GM18951 (cell line): Measurements from ENCODE around the gene ABTB2.

ENCODE experiments used
- POLR2A ChIP-seq: IDR thresholded peaks from 4 replicates; pipeline ENCODE4 v1.6.1; 2011; ENCODE audit warnings: mild to moderate bottlenecking; ENCODE audit not compliant: insufficient read length, insufficient read depth; ENCODE audit errors: extremely low read depth
- in situ Hi-C: fragments of 300-500 bp; cut with MboI; formaldehyde crosslinking; loops from one replicate; pipeline ENCODE4 v1.12.0; 2022; ENCODE audit warnings: low sequenced_read_pairs, mixed read lengths, inconsistent platforms; ENCODE audit not compliant: unreplicated experiment

Gene ABTB2

DNA sequence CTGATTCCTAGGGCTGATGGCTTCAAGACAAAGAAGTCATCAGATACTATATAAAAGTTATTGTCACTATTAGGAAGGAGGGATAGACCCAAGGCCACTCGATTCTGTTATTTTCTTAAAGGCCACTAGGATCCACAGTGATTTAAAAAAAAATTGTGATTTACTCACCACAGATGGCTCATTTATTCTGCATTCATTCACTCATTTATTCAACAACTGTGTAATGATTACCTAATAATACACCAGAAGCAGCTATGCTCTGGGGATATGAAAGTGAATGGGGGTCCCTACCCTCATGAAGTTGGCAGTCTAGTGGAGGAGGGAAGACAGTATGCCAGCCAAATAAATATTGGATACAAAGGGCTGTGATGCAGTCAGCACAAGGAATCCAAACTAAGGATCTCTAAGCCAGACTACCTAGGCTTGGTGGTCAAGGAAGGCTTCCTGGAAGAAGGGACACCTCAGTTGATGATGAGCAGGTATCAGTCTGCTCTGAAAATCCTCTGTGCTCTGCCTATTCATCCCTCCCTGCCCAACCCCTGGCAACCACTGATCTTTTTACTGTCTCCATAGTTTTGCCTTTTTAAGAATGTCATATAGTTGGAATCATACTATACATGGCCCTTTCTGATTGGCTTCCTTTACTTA, 141.9 kb downstream of the ABTB2 start:
- in situ Hi-C loops, result no loop called here

DNA sequence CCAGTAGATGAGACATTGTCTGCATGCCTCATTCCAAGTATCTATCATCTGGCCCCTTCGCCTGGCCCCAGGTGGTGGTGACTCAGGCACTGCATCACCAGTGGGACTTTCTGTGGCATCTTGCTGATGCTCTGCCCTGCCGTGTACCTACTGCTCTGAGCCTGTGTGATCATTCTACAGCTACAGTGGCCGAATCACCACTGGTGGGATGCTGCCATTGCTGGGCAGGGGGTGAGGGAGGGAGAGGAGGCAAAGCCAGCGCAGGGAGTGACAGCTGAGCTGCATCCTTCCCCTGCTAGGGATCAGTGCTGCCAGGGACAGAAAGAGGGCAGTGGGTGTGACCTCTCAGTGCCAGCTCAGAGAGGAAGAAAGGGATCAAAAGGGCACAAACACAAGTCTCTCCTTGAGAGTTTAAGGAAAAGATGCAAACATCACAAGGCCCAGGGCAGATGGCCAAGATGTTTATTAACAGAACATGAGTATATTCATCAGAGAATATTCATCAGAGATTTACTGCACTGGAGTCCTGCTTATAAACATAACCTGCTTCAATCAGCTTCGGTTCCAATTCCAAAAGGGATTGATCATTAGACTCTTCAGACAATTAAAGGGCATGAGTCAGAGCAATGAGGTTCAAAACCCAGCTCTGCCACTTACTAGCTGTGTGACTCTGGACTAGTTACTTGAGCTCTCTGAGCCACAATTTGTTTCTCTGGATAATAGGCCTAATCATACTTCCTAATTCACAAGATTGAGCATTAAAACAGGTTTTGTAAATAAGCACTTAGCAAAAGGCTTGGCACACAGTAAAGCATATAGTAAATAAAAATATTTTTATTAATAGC, 142.6 kb downstream of the ABTB2 start:
- no peak for TF ChIP-seq POLR2A
- in situ Hi-C loops, result no loop called here

More for the DNA sequence above, 141.9 kb downstream of the ABTB2 start:
- TF ChIP-seq POLR2A, result no peak

DNA sequence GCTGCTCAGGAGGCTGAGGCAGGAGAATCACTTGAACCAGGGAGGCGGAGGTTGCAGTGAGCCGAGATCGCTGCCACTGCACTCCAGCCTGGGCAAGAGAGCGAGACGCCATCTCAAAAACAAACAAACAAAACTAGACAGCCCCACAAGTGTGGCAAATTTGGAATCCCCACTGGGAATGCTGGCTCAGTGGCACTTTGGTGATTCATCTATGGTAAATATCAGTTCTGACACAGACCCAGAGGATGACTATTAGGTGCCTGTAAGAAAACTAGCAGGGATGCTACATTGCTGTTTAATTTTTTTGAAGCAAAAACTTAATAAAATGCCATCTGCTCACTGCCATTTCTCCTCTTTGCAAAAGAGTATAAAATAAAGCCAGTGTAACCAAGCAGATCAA, 144.4 kb downstream of the ABTB2 start:
- TF ChIP-seq POLR2A, result no peak
- in situ Hi-C loops, result no loop called here

DNA sequence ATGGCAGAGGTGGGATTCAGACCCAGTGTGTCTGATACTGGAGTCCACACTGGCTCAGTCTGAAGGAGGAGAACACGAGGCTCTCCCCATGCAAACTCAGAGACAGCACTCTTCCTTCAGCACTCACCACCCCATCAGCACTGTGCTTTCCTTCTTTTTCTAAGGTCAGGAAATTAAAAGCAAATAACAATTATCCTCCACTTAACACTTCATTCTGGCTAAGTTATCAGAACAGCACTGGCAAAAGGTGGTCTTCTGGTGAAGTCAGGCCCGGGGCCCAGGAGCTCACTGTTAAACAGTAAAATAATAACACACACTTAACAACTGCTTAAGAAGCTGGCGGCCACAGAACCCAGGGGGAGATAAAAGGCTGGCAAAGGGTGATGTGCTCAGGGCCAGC, 145.2 kb downstream of the ABTB2 start:
- in situ Hi-C loops, result no loop called here
- TF ChIP-seq POLR2A, result no peak

DNA sequence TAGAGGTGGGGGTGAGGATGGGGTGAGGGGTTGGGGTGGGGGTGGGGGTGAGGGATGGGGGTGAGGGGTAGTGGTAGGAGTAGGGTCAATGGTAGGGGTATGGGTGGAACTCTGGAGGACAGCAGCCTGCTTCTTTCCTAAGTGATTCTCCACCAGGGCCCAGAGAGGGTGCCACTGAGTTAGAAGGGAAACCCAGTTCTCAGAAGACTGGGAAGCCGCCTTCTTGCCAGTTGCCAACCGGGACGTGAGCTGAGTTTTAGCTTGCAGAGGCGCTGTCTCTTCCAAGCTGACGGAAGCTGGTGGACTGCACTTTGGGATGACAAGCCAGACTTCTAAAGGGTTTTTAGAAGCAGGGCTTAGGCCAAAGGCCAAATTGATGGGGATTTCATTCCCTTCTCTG, 148.0 kb downstream of the ABTB2 start:
- in situ Hi-C loops, result no loop called here
- no peak for TF ChIP-seq POLR2A

DNA sequence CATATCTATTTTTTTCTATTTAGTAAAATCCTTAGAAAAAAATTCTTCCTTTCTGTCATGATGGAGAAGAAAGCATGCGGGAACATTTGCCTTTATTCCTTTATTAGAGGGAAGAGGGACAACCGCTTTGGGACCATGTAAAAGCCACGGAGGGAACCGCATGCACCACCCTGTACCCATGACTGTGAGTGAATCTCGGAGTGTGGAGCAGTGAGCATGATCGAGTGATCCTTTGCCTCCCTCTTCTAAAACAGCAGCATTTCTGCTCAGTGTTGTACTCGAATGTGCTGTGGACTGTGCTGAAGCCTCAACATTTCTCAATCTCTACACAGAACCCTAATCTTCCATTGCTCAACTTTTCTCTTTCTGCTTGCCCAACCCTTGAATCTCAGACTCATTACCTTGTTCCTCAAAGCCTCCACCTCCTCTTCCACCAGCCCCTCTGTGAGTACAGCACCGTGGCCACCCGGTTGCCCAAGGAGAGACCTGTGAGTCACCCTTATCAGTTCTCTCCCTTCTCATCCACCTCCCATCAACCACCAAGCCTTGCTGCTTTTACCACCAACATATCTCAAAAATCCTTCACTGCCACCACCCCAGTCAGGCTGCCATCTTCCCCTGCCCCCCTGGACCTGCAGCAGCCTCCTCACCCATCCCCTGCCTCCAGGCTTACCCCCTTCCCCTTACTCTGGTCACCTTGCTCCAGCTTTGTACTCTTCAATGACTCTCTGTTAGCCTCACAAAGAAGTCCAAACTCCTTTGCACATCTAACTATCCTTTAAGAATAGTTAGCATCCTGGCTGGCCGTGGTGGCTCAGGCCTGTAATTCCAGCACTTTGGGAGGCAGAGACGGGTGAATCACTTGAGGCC, 149.3 kb downstream of the ABTB2 start:
- in situ Hi-C loops, result no loop called here

DNA sequence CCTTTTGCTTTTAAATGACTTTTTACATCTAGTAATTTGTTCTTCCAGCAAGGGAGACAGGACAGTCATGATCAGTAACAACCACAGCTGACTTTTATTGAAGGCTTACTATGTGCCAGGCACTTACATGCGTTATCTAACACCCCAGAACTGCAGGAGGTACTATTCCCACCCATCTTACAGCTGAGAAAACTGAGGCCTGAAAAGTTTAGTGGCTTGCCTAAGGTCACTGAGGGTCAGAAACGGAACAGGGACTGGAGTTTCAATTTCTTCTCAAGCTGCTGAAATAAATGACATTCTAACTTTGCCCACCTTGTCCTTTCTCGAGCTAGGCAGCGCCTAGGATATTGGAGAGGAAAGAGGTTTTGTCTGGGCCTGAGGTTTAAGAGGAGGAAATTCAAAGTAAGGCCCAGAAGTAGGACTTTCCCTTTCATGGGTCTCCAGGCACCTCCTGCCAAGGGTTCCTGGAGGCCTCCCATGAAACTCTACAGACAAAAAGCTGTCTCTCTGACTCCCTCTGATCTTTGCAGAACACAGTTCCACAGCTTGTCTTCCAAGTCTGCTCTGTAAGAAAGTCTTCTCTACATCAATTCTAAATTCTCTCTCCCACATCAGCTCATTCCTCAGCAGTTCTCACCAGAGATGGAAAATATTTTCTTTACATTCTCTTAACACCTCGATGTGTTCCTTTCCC, 150.2 kb downstream of the ABTB2 start:
- in situ Hi-C loops, result no loop called here
- no peak for TF ChIP-seq POLR2A

More for the DNA sequence above, 149.3 kb downstream of the ABTB2 start:
- TF ChIP-seq POLR2A, result no peak

DNA sequence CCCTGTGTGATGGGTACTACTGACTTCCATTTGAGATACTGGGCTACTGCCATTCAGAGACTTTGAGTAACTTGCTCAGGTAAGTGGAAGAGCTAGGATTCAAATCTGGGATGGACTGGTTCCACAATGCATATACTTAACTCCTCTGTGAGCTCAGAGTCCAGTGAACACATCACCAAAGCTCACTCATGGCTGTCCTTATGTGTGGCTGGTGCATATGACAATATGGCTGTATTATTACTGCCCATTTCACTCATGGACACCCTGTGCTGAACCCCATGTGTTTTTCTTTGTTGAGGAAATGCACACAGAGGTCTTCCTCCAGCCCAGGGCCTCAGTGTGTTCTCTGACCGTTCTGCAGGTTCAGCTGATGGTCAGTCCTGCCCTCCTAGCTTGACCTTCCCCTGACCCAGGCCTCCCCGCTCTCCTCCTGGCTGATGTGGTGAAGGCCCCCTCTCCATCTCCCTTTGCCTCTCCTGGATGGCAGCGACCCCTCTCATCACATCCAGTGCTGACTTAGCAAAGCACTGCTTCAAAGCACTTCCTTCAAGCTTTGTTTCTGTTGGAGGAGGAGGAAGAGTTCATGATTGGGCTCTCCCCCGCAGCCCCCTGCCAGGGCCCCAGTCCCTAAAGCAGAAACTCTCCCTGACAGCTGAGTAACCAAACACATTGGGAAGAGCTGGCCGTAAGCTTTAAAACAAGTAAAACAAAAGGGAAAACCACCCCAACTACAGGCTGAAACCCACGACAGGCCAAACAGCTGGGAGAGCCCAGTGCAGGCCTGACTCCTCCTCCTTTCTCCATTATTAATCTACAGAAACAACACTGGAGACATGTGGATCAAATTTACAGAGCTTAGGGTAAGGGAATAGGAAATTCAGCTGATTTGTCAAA, 151.2 kb downstream of the ABTB2 start:
- TF ChIP-seq POLR2A, result no peak
- in situ Hi-C loops, result no loop called here

DNA sequence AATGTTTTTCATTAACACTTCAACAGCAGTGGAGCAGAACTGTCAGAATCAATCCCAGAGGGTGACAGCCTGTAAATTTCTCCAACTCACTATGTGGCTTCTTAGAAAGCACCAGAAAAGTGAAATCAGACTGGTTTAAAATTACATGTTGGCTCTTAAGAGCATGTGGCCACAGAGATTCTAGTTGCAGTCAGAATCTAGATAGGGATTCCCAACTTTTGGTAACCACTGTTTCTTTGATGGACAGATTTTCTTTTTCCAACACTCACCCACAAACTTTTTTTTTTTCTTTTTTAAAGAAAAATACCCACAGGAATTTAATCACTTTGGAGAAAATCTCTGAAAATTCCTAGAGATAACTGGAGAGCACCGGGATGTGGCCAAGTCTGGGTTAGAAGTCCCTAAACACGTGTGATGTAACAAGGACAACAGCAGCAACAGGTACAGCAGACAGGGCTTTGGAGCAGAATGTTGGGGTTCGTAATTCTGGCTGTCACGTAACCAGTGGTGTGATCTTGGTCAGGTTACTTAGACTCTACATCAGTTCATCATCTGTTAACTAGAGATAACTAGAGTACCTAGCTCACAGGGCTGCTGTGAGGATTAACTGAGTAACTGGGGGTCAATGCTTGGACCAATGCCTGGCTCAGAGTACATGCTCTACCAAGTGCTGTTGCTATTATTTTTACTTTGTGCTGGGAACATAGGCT, 152.3 kb downstream of the ABTB2 start:
- in situ Hi-C loops, result no loop called here
- no peak for TF ChIP-seq POLR2A

DNA sequence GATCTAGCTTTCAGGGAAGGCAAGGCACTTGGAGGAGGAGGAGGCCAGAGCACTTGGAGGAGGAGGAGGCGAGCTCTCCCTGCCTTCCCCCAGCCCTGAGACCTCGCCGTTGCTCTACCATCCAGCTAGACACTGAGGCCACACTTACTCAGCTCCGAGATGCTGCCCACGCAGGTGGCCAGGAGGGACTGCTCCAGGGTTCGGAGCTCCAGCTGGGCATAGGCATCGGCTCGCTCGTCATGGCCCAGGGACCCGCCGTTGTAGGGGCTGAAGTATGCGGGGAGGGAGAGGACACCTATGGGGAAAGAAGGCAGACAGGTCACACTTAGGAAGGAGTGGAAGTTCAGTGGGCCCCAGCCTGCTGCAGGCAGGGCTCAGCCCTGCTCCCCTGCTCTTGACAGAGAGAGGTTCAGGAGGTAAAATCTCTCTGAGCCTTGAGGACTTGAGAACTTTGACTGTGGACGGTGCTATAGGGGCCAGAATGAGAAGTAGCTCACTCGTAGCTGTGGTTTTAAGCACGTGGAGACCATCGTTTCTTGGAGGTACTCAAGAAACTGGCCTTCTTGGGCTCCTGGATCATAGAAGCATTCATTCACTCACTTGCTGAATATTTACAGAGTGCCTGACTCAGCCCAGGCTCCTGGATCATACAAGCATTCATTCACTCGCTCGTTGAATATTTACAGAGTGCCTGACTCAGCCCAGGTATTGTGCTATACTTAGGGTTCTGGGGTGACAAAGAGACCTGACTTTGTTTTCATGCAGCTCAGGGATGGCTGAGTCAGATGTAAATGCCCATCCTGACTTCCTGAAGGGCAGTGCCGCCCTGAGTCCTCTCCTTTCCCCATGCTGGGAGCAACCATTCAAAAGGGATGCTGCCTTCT, 153.2 kb downstream of the ABTB2 start:
- in situ Hi-C loops, result no loop called here
- TF ChIP-seq POLR2A, result no peak

DNA sequence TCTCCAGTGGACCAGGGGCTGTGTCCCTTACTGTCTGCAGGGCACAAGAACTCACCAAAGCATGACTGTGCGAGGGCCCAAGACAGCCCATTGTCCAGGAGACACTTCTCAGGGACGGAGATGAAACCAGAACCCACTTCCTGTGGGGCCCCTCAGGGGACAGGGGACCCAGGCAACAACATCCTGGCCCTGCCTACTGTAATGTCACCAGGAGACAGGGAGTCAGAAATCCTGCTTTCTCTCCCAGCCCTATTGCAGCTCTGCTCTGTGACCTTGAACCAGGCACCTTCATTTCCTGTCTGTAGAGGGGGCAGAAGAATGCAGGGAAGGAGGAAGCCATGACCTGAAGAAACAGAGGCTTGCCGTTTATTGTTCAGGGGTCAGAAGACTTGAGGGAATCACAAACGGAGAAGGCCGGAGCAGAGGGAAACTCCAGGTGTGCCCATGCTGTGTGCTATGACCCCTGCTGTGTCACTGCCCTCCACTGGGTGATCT, 154.4 kb downstream of the ABTB2 start:
- in situ Hi-C loops, result no loop called here
- no peak for TF ChIP-seq POLR2A

DNA sequence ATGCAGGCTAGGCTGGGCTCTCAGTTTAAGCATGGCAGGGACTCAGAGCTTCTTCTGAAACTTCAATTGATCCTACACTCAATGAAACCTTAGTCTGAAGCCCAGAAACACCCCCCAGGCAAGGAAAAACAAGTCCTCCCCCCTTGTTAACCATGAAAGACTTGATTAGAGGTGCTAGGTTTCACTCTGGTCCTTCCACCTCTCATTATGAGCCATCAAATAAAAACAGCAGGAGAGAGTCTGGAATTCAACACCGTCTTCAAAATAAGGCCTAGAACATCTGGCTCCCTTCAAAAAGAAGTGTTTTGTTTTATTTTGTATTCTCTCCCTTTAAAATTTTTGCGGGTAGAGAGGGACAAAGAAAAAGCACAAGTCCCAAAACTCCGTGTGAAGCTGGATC, 156.7 kb downstream of the ABTB2 start:
- no peak for TF ChIP-seq POLR2A
- in situ Hi-C loops, result no loop called here
